Panc1 (cell line): ENCODE results near the gene NTRK2. TPM values are rescaled to one million over a fixed set of nuclear protein-coding genes. Genes with fewer than 3 reads are reported as not detected.

Source experiments
- ATAC-seq: fragments of 200-7000 bp; cut with Tn5 transposase; 2 replicates; pipeline ENCODE4 v1.9.1; 2020; ENCODE audit warnings: mild to moderate bottlenecking, moderate library complexity
- BruUV-seq: library from RNA; stranded (reverse); fragments of 400-500 nt; replicated peaks from 2 replicates; lab custom pipeline; 2021; lab: Mats Ljungman, UMichigan
- CTCF ChIA-PET: fragments of 300-600 bp; sonication (Branson Sonifier 250); formaldehyde crosslinking; loops from one replicate; lab custom pipeline; 2022; ENCODE audit warnings: antibody characterized with exemption; lab: Charles Lee
- POLR2A ChIA-PET: fragments of 300-600 bp; sonication (Branson Sonifier 250); formaldehyde crosslinking; loops from one replicate; lab custom pipeline; 2022; ENCODE audit warnings: antibody characterized with exemption; lab: Charles Lee
- DNase-seq: peaks from one replicate; pipeline ENCODE4 v3.0.0-alpha.2; 2010; ENCODE audit warnings: low read depth, low spot score
- H3K27ac ChIP-seq: 2 replicates; pipeline ENCODE4 v1.5.1; 2011; ENCODE audit warnings: mild to moderate bottlenecking, low read length, inconsistent platforms
- H3K27me3 ChIP-seq: fragments of 200-500 bp; sonication (Bioruptor generic); 2 replicates; pipeline ENCODE4 v1.6.0; 2014; ENCODE audit warnings: low read length, inconsistent platforms; ENCODE audit not compliant: control insufficient read depth, insufficient read depth
- H3K36me3 ChIP-seq: fragments of 200-500 bp; sonication (Bioruptor generic); 2 replicates; pipeline ENCODE4 v1.5.1; 2014; ENCODE audit warnings: inconsistent platforms, mild to moderate bottlenecking, low read length, moderate library complexity; ENCODE audit not compliant: control insufficient read depth, insufficient read depth
- H3K4me1 ChIP-seq: 2 replicates; pipeline ENCODE4 v1.5.1; 2011; ENCODE audit warnings: inconsistent platforms, mild to moderate bottlenecking, low read length, moderate library complexity; ENCODE audit not compliant: control insufficient read depth, insufficient read depth
- H3K4me3 ChIP-seq, 2 experiments: 2 replicates each; pipeline ENCODE4 v1.5.1; 2011 to 2012; ENCODE audit warnings: low read depth in 2 of 2, low read length in 2 of 2, mild to moderate bottlenecking in 2 of 2, inconsistent platforms in 1 of 2, moderate library complexity in 1 of 2
- H3K9me3 ChIP-seq: fragments of 200-500 bp; sonication (Bioruptor generic); 2 replicates; pipeline ENCODE4 v1.5.1; 2014; ENCODE audit warnings: low read depth, mild to moderate bottlenecking, inconsistent platforms, low read length, moderate library complexity; ENCODE audit not compliant: control insufficient read depth, insufficient read depth
- POLR2AphosphoS5 ChIP-seq: IDR thresholded peaks from 2 replicates; pipeline ENCODE4 v1.6.1; 2012; ENCODE audit warnings: mild to moderate bottlenecking, low read depth, low read length, moderate library complexity
- SIN3A ChIP-seq: IDR thresholded peaks from 2 replicates; pipeline ENCODE4 v1.6.1; 2012; ENCODE audit warnings: low read depth, mild to moderate bottlenecking, low read length, moderate library complexity, borderline replicate concordance; ENCODE audit not compliant: insufficient read depth
- TCF7L2 ChIP-seq: IDR thresholded peaks from 2 replicates; pipeline ENCODE4 v1.6.1; 2011; ENCODE audit warnings: mild to moderate bottlenecking, low read depth, low read length, inconsistent platforms
- in situ Hi-C: cut with HindIII; loops from 2 replicates; pipeline ENCODE4 v1.10.0; 2016; ENCODE audit warnings: low sequenced_read_pairs, low pct_unique_long_range_greater_than_20kb
- intact Hi-C: fragments of 100-400 bp; cut with micrococcal nuclease; formaldehyde crosslinking; loops from one replicate; pipeline ENCODE4 v1.10.0; 2022; ENCODE audit not compliant: unreplicated experiment
- total RNA-seq: library from RNA; stranded (reverse); gene quantifications from one replicate; pipeline ENCODE4 v1.2.1, GENCODE V29; 2021; ENCODE audit not compliant: unreplicated experiment
- TF ChIP-seq, protein P1 (sequence below), 2 experiments: IDR thresholded peaks; 2 replicates each; pipeline ENCODE4 v1.6.1; 2011 to 2012; ENCODE audit warnings: low read depth in 2 of 2, control low read depth in 1 of 2, low read length in 1 of 2, mild to moderate bottlenecking in 1 of 2, moderate library complexity in 1 of 2; ENCODE audit not compliant: insufficient read depth in 1 of 2
- TF ChIP-seq, protein P2 (sequence below): fragments of 450-650 bp; IDR thresholded peaks from 2 replicates; pipeline ENCODE4 v1.5.1; 2017; ENCODE audit warnings: mild to moderate bottlenecking

Gene NTRK2
- total RNA-seq, 1 experiment from 2014 or later, result 0.23 TPM

DNA sequence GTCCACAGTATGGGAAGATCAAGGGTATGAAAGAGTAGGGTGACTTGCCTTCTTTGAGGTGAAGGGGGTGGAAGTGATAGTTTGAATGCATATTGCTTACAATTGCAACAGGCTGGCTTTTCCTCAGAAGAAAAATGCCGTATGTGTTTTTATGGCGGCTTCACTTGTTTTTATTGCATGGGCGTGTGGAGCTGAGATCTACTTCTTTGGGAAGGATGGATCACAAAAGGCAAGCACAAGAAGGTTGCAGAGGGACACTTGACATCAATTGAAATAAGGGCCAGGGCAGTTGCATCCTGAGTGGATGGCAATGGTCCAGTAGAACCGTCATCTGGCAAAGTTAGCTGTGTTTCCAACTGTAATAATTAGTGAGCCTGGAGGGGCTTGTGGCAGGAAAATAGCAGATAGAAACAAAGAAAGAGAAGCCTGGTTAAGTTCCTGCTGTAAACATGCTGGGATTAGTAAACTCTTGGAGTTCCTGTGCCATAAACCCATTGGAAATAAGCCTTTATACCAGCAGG lies 138.4 kb downstream of the NTRK2 start:
- no peaks in the 10 kb centered on the region for H3K27me3 ChIP-seq
- no peak overlapping the region for H3K27ac ChIP-seq
- TF ChIP-seq, protein P1, sequence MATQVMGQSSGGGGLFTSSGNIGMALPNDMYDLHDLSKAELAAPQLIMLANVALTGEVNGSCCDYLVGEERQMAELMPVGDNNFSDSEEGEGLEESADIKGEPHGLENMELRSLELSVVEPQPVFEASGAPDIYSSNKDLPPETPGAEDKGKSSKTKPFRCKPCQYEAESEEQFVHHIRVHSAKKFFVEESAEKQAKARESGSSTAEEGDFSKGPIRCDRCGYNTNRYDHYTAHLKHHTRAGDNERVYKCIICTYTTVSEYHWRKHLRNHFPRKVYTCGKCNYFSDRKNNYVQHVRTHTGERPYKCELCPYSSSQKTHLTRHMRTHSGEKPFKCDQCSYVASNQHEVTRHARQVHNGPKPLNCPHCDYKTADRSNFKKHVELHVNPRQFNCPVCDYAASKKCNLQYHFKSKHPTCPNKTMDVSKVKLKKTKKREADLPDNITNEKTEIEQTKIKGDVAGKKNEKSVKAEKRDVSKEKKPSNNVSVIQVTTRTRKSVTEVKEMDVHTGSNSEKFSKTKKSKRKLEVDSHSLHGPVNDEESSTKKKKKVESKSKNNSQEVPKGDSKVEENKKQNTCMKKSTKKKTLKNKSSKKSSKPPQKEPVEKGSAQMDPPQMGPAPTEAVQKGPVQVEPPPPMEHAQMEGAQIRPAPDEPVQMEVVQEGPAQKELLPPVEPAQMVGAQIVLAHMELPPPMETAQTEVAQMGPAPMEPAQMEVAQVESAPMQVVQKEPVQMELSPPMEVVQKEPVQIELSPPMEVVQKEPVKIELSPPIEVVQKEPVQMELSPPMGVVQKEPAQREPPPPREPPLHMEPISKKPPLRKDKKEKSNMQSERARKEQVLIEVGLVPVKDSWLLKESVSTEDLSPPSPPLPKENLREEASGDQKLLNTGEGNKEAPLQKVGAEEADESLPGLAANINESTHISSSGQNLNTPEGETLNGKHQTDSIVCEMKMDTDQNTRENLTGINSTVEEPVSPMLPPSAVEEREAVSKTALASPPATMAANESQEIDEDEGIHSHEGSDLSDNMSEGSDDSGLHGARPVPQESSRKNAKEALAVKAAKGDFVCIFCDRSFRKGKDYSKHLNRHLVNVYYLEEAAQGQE (IDR thresholded peaks at IDR 0.05; ENCODE audit: insufficient read depth in 1 of 2, low read depth in 2 of 2, low read length in 1 of 2), result no peak
- no peak for TF ChIP-seq SIN3A
- TF ChIP-seq, protein P2, sequence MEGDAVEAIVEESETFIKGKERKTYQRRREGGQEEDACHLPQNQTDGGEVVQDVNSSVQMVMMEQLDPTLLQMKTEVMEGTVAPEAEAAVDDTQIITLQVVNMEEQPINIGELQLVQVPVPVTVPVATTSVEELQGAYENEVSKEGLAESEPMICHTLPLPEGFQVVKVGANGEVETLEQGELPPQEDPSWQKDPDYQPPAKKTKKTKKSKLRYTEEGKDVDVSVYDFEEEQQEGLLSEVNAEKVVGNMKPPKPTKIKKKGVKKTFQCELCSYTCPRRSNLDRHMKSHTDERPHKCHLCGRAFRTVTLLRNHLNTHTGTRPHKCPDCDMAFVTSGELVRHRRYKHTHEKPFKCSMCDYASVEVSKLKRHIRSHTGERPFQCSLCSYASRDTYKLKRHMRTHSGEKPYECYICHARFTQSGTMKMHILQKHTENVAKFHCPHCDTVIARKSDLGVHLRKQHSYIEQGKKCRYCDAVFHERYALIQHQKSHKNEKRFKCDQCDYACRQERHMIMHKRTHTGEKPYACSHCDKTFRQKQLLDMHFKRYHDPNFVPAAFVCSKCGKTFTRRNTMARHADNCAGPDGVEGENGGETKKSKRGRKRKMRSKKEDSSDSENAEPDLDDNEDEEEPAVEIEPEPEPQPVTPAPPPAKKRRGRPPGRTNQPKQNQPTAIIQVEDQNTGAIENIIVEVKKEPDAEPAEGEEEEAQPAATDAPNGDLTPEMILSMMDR, result no peak
- no peak for TF ChIP-seq POLR2AphosphoS5
- TF ChIP-seq TCF7L2, result no peak
- POLR2A ChIA-PET, result no interaction called here
- no peak for DNase-seq
- in situ Hi-C loops (no loop called here), intact Hi-C loops (no loop called here)
- no peak for ATAC-seq
- H3K9me3 ChIP-seq, result no peaks in the 10 kb centered on the region
- no peaks in the 10 kb centered on the region for H3K36me3 ChIP-seq
- CTCF ChIA-PET, result no interaction called here
- H3K4me1 ChIP-seq, result no peaks in the 10 kb centered on the region
- no TSS peak for BruUV-seq
- no peak overlapping the region for H3K4me3 ChIP-seq

DNA sequence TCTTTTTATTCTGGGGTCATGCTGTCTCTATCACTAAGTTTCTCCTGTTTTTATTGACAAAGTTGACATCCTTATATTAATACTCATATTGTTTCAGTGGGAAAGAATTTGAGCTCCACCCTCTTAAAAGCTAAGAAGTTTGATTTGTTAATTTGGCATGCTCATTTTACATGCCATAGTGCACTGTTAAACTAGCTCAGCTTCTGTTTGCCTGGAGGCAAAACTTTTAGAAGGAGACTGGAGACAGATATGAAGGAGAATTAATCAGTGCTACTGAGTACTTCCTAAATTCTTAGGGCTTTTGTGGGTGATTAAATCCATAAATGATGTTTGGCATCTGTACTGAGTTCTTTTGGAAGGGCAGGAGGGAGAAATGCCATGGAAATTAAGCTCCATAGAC lies 138.9 kb downstream of the NTRK2 start:
- DNase-seq, result no peak

More for the DNA sequence above, 138.9 kb downstream of the NTRK2 start:
- intact Hi-C loops, result no loop called here
- Histone ChIP-seq H3K36me3 (no peaks in the 10 kb centered on the region), H3K27ac (no peak overlapping the region), H3K4me3 (no peak overlapping the region), H3K4me1 (no peaks in the 10 kb centered on the region), H3K27me3 (no peaks in the 10 kb centered on the region), H3K9me3 (no peaks in the 10 kb centered on the region)
- in situ Hi-C loops, result no loop called here
- TF ChIP-seq, protein P1 (IDR thresholded peaks at IDR 0.05; ENCODE audit: insufficient read depth in 1 of 2, low read depth in 2 of 2, low read length in 1 of 2), result no peak
- TF ChIP-seq POLR2AphosphoS5, result no peak
- TF ChIP-seq, protein P2, result no peak
- no peak for TF ChIP-seq TCF7L2
- no peak for ATAC-seq
- no TSS peak for BruUV-seq
- ChIA-PET CTCF (no interaction called here), POLR2A (no interaction called here)
